HL-60 (cell line): ENCODE results near the gene PGM2.
A peak's percentile ranks its signal among the peaks of the same experiment; 100 is the strongest.

ENCODE experiments used
- CTCF ChIP-seq: IDR thresholded peaks from one replicate; pipeline ENCODE4 v1.5.1; 2011; ENCODE audit warnings: low read length, control low read depth, inconsistent platforms; ENCODE audit not compliant: insufficient read depth
- GABPA ChIP-seq: IDR thresholded peaks from 2 replicates; pipeline ENCODE4 v1.6.1; 2012; ENCODE audit warnings: low read depth
- POLR2AphosphoS5 ChIP-seq: IDR thresholded peaks from 2 replicates; pipeline ENCODE4 v1.6.1; 2012; ENCODE audit warnings: low read depth
- REST ChIP-seq: IDR thresholded peaks from 2 replicates; pipeline ENCODE4 v1.6.1; 2012; ENCODE audit warnings: low read depth; ENCODE audit not compliant: insufficient replicate concordance
- SPI1 ChIP-seq: IDR thresholded peaks from 2 replicates; pipeline ENCODE4 v1.6.1; 2012; ENCODE audit warnings: low read depth, mild to moderate bottlenecking, borderline replicate concordance

- TF ChIP-seq CTCF (no peak), POLR2AphosphoS5 (no peak), REST (no peak), SPI1 (peak; percentile 15; the same call in 1 of the 2 replicates), GABPA (no peak)
Observed at GRCh38 chr4:37816006-37816405, 10.5 kb upstream of the PGM2 start.
